ENCODE results near the gene FAM135A. TPM values are rescaled to one million over a fixed set of nuclear protein-coding genes. Genes with fewer than 3 reads are reported as not detected.

FAM135A gene
- 7.4 and 9.5 TPM in 2 replicates for total RNA-seq (2014; rRNA removed; shearing (Covaris generic))
- polyA plus RNA-seq (2015; cell fraction: cytosol; rRNA removed): 6.3 and 8.3 TPM in 2 replicates
- 11.8 and 12.0 TPM in 2 replicates for polyA plus RNA-seq (2015; cell fraction: nucleus; rRNA removed)

GRCh38 chr6:70413114-70413991 is at the start of gene FAM135A:
Gene FAM135A (plus strand): TSS chr6:70413508. CDS start chr6:70428343, 14,835 bp downstream.
- DNase-seq (ENCODE audit: low read depth): peak; percentile 93

GRCh38 chr6:70363741-70364493 is 49.4 kb upstream of the FAM135A start:
- no peak for DNase-seq (ENCODE audit: low read depth)

GRCh38 chr6:70369332-70369950 is 43.9 kb upstream of the FAM135A start:
- peak; percentile 69 for DNase-seq (ENCODE audit: low read depth)

- DNase-seq (ENCODE audit: low read depth): no peak
Observed at GRCh38 chr6:70370496-70370895, 42.8 kb upstream of the FAM135A start.

- DNase-seq (ENCODE audit: low read depth): peak; percentile 40
Observed at GRCh38 chr6:70371454-70372105, 41.7 kb upstream of the FAM135A start.

- DNase-seq (ENCODE audit: low read depth): peak; percentile 70
Observed at GRCh38 chr6:70375166-70375565, 38.1 kb upstream of the FAM135A start.

GRCh38 chr6:70375882-70376281 is 37.4 kb upstream of the FAM135A start:
- no peak for DNase-seq (ENCODE audit: low read depth)

GRCh38 chr6:70376628-70377027 is 36.7 kb upstream of the FAM135A start:
- DNase-seq (ENCODE audit: low read depth): no peak

GRCh38 chr6:70377372-70377771 is 35.9 kb upstream of the FAM135A start:
- DNase-seq (ENCODE audit: low read depth): no peak

- DNase-seq (ENCODE audit: low read depth): no peak
Observed at GRCh38 chr6:70379473-70380013, 33.8 kb upstream of the FAM135A start.

GRCh38 chr6:70380252-70380651 is 33.1 kb upstream of the FAM135A start:
- no peak for DNase-seq (ENCODE audit: low read depth)

- DNase-seq (ENCODE audit: low read depth): no peak
Observed at GRCh38 chr6:70380771-70381416, 32.4 kb upstream of the FAM135A start.

GRCh38 chr6:70381417-70381782 is 31.9 kb upstream of the FAM135A start:
- no peak for DNase-seq (ENCODE audit: low read depth)

GRCh38 chr6:70385901-70386300 is 27.4 kb upstream of the FAM135A start:
- no peak for DNase-seq (ENCODE audit: low read depth)

- DNase-seq (ENCODE audit: low read depth): no peak
Observed at GRCh38 chr6:70388814-70389213, 24.5 kb upstream of the FAM135A start.

GRCh38 chr6:70389261-70389660 is 24.0 kb upstream of the FAM135A start:
- DNase-seq (ENCODE audit: low read depth): no peak

GRCh38 chr6:70390067-70390466 is 23.2 kb upstream of the FAM135A start:
- no peak for DNase-seq (ENCODE audit: low read depth)

GRCh38 chr6:70391492-70391891 is 21.8 kb upstream of the FAM135A start:
- DNase-seq (ENCODE audit: low read depth): no peak

- DNase-seq (ENCODE audit: low read depth): no peak
Observed at GRCh38 chr6:70394518-70395300, 18.6 kb upstream of the FAM135A start.

GRCh38 chr6:70395301-70395672 is 18.0 kb upstream of the FAM135A start:
- DNase-seq (ENCODE audit: low read depth): no peak

Measured in HT1080 (cell line).